GM18526 (cell line): ENCODE data around the gene PDPK1.
A peak's percentile ranks its signal among the peaks of the same experiment; 100 is the strongest.

ENCODE experiments used
- POLR2A ChIP-seq: IDR thresholded peaks from 3 replicates; pipeline ENCODE4 v1.6.1; 2011; ENCODE audit not compliant: insufficient read length; ENCODE audit errors: extremely low read depth

Gene PDPK1

DNA sequence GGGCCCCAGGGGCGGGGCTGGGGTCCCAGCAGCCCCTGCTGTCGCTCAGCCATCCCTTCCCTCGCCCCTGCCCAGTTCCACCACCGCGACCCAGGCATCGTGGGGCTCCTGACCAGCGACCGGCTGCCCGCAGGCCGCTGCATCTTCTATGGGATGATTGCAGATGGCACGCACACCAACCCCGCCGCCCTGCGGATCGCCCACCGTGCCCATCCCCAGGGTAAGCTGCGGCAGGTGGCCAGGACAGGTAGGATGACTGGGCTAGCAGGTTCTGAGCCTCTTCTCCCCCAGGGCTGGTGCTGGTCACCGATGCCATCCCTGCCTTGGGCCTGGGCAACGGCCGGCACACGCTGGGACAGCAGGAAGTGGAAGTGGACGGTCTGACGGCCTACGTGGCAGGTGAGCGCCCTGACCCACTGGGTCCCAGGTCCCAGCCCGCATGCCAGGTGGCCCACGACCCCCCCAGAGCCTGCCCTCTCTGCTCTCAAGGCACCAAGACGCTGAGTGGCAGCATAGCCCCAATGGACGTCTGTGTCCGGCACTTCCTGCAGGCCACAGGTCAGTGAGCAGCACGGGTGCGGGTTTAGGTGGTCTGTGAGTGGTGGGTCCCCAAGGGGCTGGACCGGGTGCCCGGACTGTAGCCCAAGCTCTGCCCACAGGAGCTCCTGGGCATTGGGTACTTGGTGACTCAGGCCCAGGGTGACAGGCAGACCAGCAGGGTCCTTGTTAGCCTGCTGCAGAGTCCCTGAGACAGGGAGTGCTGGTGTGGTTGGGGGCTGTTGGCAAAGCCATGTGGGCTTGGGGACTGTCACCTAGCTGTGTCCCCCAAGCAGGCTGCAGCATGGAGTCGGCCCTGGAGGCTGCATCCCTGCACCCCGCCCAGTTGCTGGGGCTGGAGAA lies 9.4 kb upstream of the PDPK1 start:
- no peak for TF ChIP-seq POLR2A

DNA sequence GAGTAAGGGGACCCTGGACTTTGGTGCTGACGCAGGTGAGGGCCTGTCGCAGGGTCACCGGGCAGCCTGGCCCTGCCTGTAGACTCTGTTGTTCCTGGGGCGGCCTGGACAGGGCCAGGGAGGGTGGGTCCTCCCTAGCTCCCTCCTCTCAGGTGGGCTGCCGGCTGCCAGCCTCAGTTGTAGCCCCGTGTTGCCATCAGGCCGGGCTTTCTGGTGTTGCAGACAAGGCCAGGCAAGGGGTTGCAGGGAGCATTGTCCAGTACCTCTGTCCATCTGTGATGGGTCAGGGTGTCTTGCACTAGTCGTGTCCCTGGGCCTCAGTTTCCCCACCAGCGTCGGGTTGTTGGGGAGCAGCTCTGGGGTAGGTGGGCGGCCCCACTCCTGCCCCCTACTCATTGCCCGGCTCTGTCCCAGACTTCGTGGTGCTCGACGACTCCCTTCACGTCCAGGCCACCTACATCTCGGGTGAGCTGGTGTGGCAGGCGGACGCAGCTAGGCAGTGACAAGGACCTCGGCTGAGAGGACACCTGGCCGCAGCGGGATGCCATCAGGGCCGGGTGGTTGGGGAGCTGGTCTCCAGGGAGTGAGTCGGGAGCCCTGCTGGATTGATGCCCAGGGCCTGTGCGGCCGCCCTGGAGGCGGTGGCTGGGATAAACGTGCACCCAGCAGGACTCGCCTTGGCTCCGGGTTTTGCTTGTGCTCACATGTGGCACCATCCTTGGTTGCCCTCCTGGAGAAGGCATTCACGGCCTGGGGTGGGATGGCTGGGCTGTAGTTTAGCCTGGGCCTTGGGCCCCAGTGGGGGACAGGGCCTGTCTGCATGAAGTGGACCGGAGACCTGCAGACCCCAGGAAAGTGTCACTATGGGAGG lies 8.5 kb upstream of the PDPK1 start:
- TF ChIP-seq POLR2A: no peak

DNA sequence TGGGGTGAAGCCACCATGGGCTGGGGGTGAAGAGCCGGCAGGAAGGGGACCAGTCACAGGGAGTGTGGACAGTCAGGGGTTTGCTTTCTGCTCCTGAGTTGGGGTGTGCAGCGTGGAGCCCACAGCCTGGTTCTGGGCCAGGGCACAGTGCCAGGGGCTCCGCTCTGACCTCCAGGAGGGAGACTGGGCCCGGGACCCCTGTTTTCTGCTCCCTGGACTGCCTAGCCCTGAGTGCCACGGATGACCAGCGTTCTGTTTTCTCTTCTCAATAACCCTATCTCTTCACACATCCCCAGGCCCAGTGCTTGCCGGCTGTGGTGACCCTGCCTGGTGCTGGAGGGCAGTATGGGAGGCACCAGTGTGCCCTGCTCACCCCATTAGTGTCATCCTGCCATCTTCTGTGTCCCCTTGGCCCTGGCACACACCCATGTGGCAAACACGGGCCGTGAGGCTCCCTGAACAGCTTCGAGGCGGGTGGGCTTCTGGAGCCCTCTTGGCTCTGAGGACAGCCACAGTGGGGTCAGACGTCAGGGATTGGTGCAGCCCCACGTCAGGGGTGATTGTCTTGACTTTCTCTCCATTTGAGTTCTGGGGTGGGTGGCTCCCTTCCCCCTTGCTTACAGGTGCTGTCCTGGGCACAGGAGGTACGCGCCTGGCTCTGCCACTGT lies 7.7 kb upstream of the PDPK1 start:
- no peak for TF ChIP-seq POLR2A

DNA sequence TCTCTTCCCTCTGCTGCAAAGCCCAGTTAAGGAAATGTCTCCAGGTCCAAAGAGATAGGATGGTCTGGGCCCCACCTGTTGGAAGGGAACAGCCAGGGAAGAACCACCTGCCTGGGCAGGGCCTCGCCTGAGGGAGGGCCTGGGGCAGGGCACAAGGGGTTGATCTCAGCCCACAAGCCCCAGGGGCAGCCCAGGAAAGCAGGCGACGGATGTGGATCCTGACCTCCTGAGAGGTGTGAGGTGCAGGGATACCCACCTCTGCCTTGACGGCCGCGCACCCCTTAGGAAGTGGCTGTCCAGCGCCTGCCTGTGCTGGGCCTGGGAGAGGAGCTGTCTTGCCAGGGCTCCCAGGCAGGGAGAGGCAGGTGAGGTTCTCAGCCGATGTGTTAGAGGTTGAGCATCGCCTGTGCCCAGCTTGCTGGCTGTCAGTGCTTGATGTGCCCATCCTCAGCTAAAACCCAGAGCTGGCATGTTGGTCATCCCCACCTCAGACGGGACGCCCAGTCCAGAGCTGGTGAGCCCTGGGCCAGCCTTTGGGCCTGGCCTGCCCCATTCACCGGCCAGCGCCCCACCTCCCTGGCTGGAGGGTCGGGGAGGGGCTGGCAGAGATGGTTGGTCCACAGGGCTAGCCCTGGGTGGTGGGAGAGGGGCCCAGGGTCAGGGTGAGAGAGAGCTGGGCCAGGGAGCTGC lies 7.0 kb upstream of the PDPK1 start:
- no peak for TF ChIP-seq POLR2A

DNA sequence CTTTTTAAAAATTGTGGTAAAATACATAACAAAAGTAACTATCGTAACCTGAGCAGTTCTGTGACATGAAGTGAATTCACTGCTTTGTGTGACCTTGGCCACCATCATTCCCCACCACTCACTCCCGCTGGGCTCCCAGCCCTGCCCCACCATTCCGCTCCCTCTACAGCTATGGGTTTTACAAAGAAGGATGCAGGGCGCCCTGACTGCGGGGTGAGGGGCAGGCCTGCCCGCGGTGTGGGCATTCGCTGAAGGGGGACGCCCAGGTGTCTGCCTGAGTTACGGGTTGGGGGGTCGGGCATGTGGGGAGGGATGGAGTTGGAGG lies 6.5 kb upstream of the PDPK1 start, which contains the start of gene CEMP1:
CEMP1 (minus strand) TSS at position 38 of the 325 bp plus-strand sequence. CDS start 335 bp downstream, outside the sequence.
- TF ChIP-seq POLR2A: no peak

DNA sequence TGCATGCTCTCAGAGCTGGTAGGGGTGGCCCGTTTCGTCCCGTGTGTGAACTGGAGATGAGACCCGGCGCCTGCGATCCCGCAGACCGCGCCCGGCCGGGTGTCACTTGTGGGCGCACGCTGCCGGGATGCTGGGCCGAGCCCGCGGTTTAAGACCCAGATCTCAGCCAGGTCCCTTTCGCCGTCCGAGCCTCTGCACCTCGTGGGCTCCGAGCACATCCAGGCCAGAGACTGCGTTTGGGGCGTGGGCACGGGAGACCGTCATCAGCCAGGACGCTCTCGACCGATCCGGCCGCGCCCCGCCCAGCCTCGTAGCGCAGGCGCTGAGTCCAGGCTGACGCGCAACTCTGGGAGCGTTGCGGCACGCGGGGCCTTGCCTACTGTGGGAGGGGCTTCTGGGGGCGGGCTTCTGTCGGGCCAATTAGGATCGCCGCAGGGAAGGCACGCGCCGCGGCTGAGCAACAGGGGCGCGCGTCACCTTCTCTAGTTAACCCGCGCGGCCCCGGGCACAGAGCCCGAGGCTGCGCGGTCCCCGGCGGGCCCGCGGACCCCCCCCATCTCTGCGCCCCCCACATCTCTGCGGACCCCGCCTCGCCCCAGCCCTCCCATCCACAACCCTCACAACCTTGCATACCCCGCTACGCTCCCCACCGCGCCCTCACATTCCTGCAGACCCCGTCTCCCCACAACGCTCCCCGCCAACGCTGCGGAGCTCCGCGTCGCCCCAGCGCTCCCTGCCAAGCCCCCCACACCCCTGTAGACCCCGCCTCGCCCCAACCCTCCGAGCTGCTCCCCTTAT lies 5.9 kb upstream of the PDPK1 start:
- peak; percentile 71 for TF ChIP-seq POLR2A

DNA sequence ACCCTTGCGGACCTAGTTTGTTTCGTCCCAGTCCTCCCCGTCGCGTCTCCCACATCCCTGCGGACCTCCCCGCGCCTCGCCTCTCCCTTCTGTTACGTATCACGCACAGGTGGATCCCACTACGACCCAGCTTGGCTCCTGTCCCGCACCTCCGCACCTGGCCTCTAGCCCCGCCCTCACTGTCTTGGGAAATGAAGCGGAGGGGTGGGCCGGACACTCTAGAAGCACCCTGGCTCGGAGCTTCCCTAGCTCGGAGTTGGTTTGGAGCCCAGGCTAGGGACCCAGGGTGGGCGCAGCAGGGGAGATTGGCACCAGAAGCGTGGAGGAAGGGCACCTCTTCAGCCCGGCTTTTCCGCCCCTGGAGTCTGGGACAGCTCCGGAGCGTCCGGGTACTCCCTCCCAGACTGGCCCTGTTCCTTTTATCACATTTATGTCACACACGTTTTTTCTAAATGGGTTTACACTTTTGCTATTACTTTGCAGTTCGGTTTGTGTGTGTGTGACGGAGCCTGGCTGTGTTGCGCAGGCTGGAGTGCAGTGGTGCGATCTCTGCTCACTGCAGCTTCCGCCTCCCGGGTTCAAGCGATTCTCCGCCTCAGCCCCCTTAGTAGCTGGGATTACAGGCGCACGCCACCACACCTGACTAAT lies 5.2 kb upstream of the PDPK1 start:
- TF ChIP-seq POLR2A: no peak

DNA sequence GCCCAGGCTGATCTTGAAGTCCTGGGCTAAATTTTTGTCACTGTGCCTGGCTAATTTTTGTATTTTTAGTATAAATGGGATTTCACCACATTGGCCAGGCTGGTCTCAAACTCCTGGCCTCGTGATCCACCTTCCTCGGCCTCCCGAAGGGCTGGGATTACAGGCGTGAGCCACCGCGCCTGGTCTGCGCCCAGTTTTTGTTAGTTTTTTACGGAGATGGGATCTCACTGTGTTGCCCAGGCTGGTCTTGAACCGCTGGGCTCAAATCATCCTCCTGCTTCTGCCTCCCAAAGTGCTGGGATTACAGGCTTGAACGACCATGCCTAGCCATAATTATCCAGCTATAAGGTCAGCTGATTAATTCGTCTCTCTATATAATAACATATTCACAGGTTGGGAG lies 3.9 kb upstream of the PDPK1 start:
- no peak for TF ChIP-seq POLR2A

DNA sequence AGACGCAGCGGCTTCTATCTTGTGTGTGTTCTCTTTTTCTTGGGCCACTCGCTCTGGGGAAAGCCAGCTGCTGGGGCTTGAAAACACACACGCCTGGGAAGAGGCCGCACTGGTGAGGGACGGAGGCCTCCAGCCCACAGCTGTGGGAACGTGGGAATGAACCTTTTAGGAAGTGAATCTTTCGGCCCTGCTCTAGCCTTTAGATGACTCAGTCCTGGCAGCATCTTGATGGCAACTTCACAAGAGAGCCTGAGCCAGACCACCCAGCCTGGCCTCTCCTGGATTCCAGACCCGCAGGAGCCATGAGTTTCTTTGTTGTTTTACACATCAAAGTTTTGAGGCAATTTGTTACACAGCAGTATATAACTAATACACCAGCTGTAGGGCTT lies 2.2 kb upstream of the PDPK1 start:
- no peak for TF ChIP-seq POLR2A

DNA sequence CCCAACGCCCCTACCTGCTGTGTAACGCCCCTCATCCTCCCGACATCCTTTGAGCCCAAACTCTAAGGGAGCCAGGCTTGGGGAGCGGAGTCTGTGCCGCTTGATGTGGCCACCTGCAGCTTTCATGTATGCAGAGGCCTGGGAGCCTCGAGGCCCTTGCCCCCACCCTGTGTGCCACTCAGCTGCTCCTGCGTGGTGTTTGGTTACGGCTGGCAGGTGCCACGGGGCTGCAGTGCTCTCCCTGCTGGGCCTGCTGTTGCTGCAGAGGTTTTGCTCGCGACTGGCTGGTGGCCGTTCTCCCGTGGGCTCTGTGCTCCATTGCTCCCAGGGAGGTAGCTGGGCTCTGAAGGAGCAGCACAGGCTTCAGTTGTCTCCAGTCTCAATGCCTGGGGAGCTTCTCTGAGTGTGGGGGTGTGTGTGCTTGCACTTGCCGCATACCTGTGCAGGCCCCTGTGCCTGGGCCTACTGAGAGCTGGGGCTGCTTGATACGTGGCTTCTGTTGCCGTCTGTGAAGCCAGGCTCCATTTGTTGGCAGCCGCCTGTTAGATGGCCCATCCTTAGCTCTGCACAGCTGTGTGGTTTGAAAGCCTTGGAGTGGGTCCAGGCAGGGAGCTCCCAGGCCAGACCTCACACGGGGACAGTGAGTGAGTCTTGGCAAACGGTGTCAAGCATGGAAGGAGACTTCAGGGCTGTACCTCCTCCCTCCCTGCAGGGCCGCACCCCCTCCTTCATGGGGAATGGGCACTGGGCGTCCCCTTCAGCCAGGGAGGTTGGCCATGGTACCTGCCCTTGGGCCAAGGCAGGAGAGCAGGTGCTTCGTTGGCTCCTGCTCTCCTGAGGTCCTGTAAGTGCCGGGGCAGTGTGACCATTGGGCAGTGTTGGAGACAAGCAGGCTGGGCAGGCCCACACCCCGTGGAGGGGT lies 47.2 kb downstream of the PDPK1 start:
- no peak for TF ChIP-seq POLR2A

DNA sequence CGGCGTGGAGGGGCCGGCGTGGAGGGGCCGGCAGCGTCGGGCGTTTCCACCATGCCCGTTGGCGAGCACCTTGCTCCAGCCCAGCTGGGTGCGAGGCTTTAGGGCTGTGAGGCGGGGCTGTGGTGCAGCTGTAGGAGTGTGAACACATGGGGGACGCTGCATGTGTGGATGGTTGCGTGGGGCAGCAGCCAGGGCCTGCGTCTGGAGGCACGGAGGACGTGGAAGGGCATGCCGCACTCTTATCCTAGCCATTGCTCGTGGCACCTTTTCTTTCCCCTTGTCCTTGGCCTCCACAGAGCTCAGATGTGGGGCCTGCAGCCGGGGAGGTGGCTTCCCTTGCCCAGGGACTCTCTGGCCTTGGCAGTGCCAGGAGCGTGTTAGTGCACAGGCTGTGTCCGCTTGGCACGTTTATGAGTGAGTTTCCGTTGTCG lies 47.8 kb downstream of the PDPK1 start:
- no peak for TF ChIP-seq POLR2A

DNA sequence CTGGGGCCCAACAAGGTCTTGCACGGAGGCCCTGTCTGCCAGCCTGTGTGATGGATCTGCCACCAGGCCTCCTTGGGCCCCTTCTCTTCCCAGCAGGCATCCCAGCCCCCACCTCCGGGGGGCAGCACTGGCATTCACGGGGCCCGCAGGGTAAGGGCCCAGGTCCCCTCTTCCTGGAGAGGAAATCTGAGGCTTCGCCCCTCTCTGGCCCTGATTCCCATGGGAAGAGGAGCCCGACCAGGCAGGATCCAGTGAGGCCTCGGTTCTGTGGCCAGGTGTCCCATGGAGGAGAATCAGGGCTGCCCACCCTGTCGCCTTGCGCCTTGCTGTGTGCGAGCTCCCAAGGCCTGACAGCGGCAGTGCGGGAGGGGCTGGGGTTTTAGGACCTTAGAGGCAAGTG lies 48.4 kb downstream of the PDPK1 start:
- no peak for TF ChIP-seq POLR2A
